ENCODE measurements around the gene SLC35E3.

DNA sequence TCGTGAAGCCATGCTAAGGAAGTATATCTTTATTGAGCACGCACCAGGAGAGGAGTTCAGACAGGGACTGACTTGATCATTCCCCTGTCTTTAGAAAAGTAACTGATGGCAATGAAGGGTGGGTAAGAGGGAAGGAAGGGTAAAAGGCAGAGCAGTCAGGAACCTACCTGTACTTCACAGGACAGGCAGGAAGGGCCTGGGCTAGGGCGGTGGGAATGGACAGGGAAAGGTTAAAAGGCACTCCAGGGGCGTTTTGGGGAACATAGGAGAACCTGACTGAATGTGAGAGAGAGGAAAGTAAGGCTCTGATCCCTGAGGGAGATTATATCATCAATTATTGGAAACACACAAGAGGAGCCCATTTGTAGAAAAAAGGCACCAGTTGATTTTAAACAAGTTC is 3.9 kb downstream of the SLC35E3 start:
- TF ChIP-seq, protein P1, sequence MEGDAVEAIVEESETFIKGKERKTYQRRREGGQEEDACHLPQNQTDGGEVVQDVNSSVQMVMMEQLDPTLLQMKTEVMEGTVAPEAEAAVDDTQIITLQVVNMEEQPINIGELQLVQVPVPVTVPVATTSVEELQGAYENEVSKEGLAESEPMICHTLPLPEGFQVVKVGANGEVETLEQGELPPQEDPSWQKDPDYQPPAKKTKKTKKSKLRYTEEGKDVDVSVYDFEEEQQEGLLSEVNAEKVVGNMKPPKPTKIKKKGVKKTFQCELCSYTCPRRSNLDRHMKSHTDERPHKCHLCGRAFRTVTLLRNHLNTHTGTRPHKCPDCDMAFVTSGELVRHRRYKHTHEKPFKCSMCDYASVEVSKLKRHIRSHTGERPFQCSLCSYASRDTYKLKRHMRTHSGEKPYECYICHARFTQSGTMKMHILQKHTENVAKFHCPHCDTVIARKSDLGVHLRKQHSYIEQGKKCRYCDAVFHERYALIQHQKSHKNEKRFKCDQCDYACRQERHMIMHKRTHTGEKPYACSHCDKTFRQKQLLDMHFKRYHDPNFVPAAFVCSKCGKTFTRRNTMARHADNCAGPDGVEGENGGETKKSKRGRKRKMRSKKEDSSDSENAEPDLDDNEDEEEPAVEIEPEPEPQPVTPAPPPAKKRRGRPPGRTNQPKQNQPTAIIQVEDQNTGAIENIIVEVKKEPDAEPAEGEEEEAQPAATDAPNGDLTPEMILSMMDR (IDR thresholded peaks at IDR 0.05 in 8 of 11, conservative IDR thresholded peaks at IDR 0.05 in 3 of 11): no peak
- no peak for TF ChIP-seq POLR2A (IDR thresholded peaks at IDR 0.05)
- no peak for TF ChIP-seq POLR2AphosphoS5 (IDR thresholded peaks at IDR 0.05)

All from spleen (tissue), 7 donors.